MV-4-11 (cell line): ENCODE measurements around the gene PGM2L1.

ENCODE experiments used
- DNase-seq: peaks from one replicate; lab custom pipeline; 2025; lab: John Stamatoyannopoulos, UW

Gene PGM2L1

DNA sequence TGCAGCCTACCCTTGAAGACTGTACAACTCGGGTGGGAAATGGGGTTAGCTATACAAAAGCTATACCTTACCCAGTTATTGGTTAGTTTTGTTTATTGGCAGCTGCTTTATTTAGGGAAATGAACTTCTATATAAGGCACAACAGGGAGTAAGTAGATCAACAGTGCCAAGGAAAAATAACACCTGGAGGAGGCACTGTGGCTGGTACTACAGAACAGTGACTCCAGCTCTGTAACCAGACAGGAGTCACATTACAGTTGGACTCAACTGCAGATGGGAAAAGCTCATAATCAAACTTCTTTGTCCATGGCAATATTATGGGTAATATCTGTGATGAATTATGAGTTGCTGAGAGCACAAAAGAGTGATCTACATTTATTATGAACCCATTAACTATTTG lies 100.7 kb downstream of the PGM2L1 start:
- DNase-seq = no peak

DNA sequence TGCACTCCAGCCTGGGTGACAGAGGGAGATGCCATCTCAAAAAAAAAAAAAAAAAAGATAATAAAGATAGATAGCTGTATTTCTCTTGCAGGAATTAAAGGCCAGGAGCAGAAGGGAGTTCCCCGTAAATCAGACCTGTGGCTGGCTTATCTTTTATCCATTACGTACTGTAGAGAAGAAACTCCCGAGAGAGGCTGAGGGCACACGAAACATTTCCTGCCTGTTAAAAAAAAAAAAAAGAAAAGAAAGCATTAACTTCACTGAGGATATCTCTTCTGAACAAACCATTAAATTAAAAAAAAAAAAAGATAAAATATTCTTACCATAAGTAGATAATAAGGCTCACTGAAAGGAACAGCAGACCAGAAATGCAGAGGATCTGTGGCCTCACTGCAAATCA lies 109.3 kb downstream of the PGM2L1 start:
- DNase-seq = no peak

DNA sequence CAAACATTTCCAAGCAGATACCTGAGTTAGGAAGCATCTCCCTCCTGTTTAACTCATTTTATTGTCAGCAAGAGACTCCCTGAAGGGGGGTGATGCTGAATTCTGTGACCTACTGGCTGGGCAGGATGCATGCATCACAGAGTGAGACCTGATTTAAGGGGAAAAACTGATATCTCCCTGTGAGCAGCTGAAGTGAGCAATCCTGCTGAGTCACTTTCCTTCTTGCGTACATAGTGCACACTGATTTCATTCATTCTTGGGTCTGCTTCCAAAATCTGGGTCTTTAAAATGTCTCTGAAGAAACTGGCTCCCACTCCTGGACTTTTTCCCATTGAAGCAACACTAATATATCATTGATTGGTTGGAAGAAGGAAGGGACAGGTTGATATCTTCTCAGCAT lies 110.1 kb downstream of the PGM2L1 start:
- DNase-seq = no peak

DNA sequence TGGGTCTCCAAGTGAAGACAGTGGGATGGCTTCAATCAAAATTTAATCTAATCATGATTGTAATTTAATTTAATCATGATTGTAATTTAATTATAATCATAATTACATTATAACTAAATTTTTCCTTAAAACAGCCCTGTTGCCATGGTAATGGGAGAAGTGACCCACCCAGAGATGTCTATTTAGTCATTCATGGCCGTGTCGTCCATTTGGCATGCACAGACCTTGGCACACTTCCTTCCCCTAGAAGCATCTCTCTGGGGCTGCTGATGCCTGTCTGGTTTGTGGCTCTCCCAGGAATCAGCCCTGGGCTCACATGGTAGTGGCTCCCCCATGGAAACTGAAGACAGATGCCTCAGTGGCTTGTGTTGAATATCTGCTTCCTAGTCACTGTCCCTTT lies 113.8 kb downstream of the PGM2L1 start:
- DNase-seq = no peak

DNA sequence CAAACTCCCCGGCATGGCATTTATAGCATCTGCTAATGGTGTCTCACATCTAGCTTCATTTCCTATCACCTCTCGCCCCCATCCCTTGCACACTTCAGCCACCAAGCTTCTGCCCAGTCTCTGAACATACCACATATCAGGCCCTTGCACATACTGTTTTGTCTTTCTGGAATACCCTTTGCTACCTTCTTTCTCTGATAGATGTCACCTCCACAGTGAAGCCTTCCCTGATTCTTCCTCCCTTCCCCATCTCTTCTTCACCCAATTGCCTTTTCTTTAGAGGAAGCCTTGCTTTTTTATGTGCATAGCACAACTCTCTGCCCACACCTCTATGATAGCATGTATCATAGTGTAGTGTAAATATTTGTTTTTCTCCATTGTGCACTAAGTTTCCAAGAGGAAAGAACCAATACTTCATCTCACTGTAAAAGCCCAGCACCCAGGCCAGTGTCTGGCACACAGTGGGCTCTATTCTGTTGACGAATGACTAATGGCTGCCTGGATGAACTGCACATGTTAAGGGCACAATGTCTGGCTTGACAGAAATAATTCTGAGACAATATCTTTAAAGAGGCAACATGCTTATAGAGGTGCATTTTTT lies 114.6 kb downstream of the PGM2L1 start:
- no peak for DNase-seq

DNA sequence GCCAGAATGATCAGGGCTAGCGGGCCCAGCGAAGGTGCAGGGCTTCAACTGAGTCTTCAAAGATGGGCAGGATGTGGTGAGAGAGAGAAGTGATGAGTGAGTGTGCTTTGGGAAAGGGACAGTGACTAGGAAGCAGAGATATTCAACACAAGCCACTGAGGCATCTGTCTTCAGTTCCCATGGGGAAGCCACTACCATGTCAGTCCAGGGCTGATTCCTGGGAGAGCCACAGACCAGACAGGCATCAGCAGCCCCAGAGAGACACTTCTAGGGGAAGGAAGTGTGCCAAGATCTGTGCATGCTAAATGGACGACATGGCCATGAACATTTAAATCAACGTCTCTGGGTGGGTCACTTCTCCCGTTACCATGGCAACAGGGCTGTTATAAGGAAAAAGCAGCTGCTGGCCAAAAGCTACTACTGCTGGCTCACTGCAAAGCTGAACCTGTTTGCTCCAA lies 115.3 kb downstream of the PGM2L1 start:
- no peak for DNase-seq

DNA sequence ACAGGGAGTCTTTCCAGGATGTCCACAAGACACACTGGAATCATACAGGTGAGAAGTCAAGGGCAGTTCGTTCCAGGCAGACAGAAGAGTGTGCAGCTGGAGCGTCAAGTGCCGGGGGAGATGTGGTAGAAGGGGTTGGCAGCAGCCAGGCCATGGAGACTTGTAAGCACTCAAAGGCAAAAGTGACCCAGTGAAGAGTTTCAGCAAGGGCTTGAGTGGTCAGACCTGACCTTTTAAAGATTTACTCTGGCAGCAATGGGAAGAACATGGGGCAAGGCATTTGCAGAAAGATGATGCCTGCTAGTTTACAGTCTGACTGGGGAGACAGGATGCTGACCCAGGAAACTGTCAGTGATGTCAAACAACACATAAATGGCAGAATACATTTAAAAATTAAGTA lies 115.8 kb downstream of the PGM2L1 start:
- no peak for DNase-seq

DNA sequence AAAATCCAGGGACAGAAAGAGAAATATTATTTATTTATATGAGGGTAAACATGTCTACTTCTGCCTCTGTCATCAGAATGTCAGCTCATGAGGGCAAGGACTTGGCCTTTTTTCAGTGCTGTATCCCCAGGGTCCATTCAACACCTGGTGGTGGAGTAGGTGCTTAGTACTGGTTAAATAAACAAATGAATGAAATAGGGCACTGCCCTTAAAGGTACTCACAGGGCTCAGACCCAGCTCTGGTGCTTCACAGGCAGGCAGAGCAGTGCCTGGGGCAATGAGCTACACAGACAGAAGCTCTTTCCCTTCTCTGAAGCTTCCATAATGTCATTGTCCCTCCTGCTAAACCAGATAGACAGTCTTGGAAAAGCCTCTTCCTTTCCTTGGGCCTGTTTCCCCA lies 117.7 kb downstream of the PGM2L1 start:
- no peak for DNase-seq
